ENCODE data around the gene PSD4.

- no peak for TF ChIP-seq PAX5 (IDR thresholded peaks at IDR 0.05; ENCODE audit: insufficient read depth, low read length, severe bottlenecking)
- no peak for TF ChIP-seq POLR2AphosphoS5 (IDR thresholded peaks at IDR 0.05; ENCODE audit: low read depth, low read length)
- TF ChIP-seq POLR2A (IDR thresholded peaks at IDR 0.05; ENCODE audit: low read depth, low read length): no peak
- no peak for TF ChIP-seq TAF1 (IDR thresholded peaks at IDR 0.05; ENCODE audit: low read depth, low read length)
- no peak for TF ChIP-seq SPI1 (IDR thresholded peaks at IDR 0.05; ENCODE audit: low read depth, low read length)
- TF ChIP-seq POU2F2 (IDR thresholded peaks at IDR 0.05; ENCODE audit: low read depth, low read length): no peak
Observed at GRCh38 chr2:113162173-113162572, 11.6 kb upstream of the PSD4 start.
